Measurements from ENCODE around the gene SCARB2. TPM values are rescaled to one million over a fixed set of nuclear protein-coding genes. Genes with fewer than 3 reads are reported as not detected.

SCARB2 gene
- total RNA-seq, 2 experiments from 2014 or later: 34.4 to 36.0 TPM

- POLR2A ChIA-PET: no interaction called here
- no peak for ATAC-seq (ENCODE audit: poor library complexity)
- TF ChIP-seq CTCF (IDR thresholded peaks at IDR 0.05): no peak
- H3K4me3 Mint-ChIP-seq: no peak overlapping the region
- H3K36me3 ChIP-seq (ENCODE audit: insufficient read depth, low read length): peaks cover 72% of the 10 kb centered on the region
- H3K27me3 ChIP-seq (ENCODE audit: control insufficient read depth in 1 of 2, insufficient read depth in 2 of 2, low read length in 2 of 2): no peaks in the 10 kb centered on the region
- H3K36me3 Mint-ChIP-seq (ENCODE audit: low read depth): peaks cover 92% of the 10 kb centered on the region
- no peaks in the 10 kb centered on the region for H3K9me3 Mint-ChIP-seq
- no peak overlapping the region for H3K27ac ChIP-seq (ENCODE audit: low read depth in 1 of 2, low read length in 2 of 2)
- DNase-seq: no peak
- no peaks in the 10 kb centered on the region for H3K4me1 ChIP-seq (ENCODE audit: insufficient read depth, low read length)
- H3K9me3 ChIP-seq (ENCODE audit: control insufficient read depth in 1 of 2, insufficient read depth in 1 of 2, low read length in 2 of 2): no peaks in the 10 kb centered on the region
- no peaks in the 10 kb centered on the region for H3K27me3 Mint-ChIP-seq
- CTCF ChIA-PET: no interaction called here
- H3K4me3 ChIP-seq (ENCODE audit: low read length): no peak overlapping the region
- no peaks in the 10 kb centered on the region for H3K4me1 Mint-ChIP-seq (ENCODE audit: low read depth)
- no peak overlapping the region for H3K27ac Mint-ChIP-seq
- intact Hi-C loops (cut with DNase I, micrococcal nuclease): no loop called here
Observed at GRCh38 chr4:76120199-76120598, 93.4 kb downstream of the SCARB2 start.

GRCh38 chr4:76117536-76117935 lies 96.1 kb downstream of the SCARB2 start:
- ChIA-PET CTCF (no interaction called here), POLR2A (no interaction called here)
- H3K4me1 ChIP-seq (ENCODE audit: insufficient read depth, low read length): no peaks in the 10 kb centered on the region
- H3K36me3 ChIP-seq (ENCODE audit: insufficient read depth, low read length): peaks cover 51% of the 10 kb centered on the region
- intact Hi-C loops (cut with DNase I, micrococcal nuclease): no loop called here
- H3K27ac ChIP-seq (ENCODE audit: low read depth in 1 of 2, low read length in 2 of 2): no peak overlapping the region
- H3K4me1 Mint-ChIP-seq (ENCODE audit: low read depth): no peaks in the 10 kb centered on the region
- no peak for DNase-seq
- H3K27me3 ChIP-seq (ENCODE audit: control insufficient read depth in 1 of 2, insufficient read depth in 2 of 2, low read length in 2 of 2): no peaks in the 10 kb centered on the region
- H3K4me3 Mint-ChIP-seq: no peak overlapping the region
- peaks cover 87% of the 10 kb centered on the region for H3K36me3 Mint-ChIP-seq (ENCODE audit: low read depth)
- no peaks in the 10 kb centered on the region for H3K27me3 Mint-ChIP-seq
- no peaks in the 10 kb centered on the region for H3K9me3 Mint-ChIP-seq
- ATAC-seq (ENCODE audit: poor library complexity): no peak
- H3K9me3 ChIP-seq (ENCODE audit: control insufficient read depth in 1 of 2, insufficient read depth in 1 of 2, low read length in 2 of 2): no peaks in the 10 kb centered on the region
- no peak overlapping the region for H3K4me3 ChIP-seq (ENCODE audit: low read length)
- TF ChIP-seq CTCF (IDR thresholded peaks at IDR 0.05): no peak
- no peak overlapping the region for H3K27ac Mint-ChIP-seq

- Histone ChIP-seq H3K4me3 (ENCODE audit: low read length) (no peak overlapping the region), H3K36me3 (ENCODE audit: insufficient read depth, low read length) (peaks cover 44% of the 10 kb centered on the region), H3K9me3 (ENCODE audit: control insufficient read depth in 1 of 2, insufficient read depth in 1 of 2, low read length in 2 of 2) (no peaks in the 10 kb centered on the region), H3K27ac (ENCODE audit: low read depth in 1 of 2, low read length in 2 of 2) (no peak overlapping the region), H3K4me1 (ENCODE audit: insufficient read depth, low read length) (no peaks in the 10 kb centered on the region), H3K27me3 (ENCODE audit: control insufficient read depth in 1 of 2, insufficient read depth in 2 of 2, low read length in 2 of 2) (no peaks in the 10 kb centered on the region)
- DNase-seq (no peak), ATAC-seq (ENCODE audit: poor library complexity) (no peak)
- intact Hi-C loops (cut with DNase I, micrococcal nuclease): no loop called here
- H3K36me3 Mint-ChIP-seq (ENCODE audit: low read depth): peaks cover 84% of the 10 kb centered on the region
- H3K4me1 Mint-ChIP-seq (ENCODE audit: low read depth): no peaks in the 10 kb centered on the region
- TF ChIP-seq CTCF (IDR thresholded peaks at IDR 0.05): no peak
- ChIA-PET POLR2A (no interaction called here), CTCF (no interaction called here)
- H3K4me3 Mint-ChIP-seq: no peak overlapping the region
- H3K27ac Mint-ChIP-seq: no peak overlapping the region
- no peaks in the 10 kb centered on the region for H3K27me3 Mint-ChIP-seq
- H3K9me3 Mint-ChIP-seq: no peaks in the 10 kb centered on the region
Observed at GRCh38 chr4:76116821-76117220, 96.8 kb downstream of the SCARB2 start.

Other genes with a start within 250 kb of the SCARB2 start
- 10 to 100 TPM; 21.2 to 21.9 TPM for gene SDAD1, start 222.9 kb downstream of the SCARB2 start, total RNA-seq
- gene CXCL9, start 206.3 kb downstream of the SCARB2 start, total RNA-seq: not detected
- gene CXCL10, start 190.3 kb downstream of the SCARB2 start, total RNA-seq: not detected
- gene CXCL11, start 177.8 kb downstream of the SCARB2 start, total RNA-seq: not detected
- not detected for gene ART3, start 139.1 kb downstream of the SCARB2 start, total RNA-seq
- gene NUP54, start 65.4 kb downstream of the SCARB2 start, total RNA-seq: 100 to 1,000 TPM in 1 of 2 experiments, 10 to 100 TPM in 1; 94.1 to 108 TPM
- gene FAM47E, start 37.9 kb upstream of the SCARB2 start, total RNA-seq: under 1 TPM; 0.34 to 0.74 TPM
- under 1 TPM in 1 of 2 experiments, not detected in 1; 0.11 TPM for gene STBD1, start 92.9 kb upstream of the SCARB2 start, total RNA-seq
- gene CCDC158, start 207.3 kb upstream of the SCARB2 start, total RNA-seq: not detected
- gene SHROOM3, start 221.4 kb upstream of the SCARB2 start, total RNA-seq: not detected

All from CD4-positive, alpha-beta T cell (primary cell).